Measurements from ENCODE around the gene SYMPK. TPM values are rescaled to one million over a fixed set of nuclear protein-coding genes. Genes with fewer than 3 reads are reported as not detected.

The SYMPK gene
- total RNA-seq, 2 donors from 2014 or later = 41.2 to 44.6 TPM

DNA sequence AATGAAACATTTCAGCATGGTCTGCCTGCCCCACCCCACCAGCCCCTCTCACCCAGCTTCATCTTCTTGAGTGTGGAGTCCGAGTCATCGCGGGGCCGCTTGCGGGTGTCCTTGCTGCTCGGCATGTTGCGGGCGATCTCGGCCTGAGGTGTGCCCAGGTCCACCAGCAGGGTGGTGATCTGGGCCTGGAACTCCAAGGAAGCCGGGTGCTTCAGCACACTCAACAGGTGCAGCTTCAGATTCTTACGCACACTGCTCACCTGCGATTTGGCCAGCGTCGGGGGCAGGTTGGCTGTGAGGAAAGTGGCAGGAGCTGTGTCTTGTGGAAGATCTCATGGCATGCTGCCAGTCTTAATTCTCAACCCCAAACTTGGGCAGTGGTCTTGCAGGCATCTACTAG is 20.7 kb downstream of the SYMPK start:
- DNase-seq (ENCODE audit: low spot score) = peak; percentile 50

GRCh38 chr19:45834970-45835369 is 28.0 kb downstream of the SYMPK start:
- intact Hi-C loops (cut with DNase I) = no loop called here
- peak; percentile 58 for DNase-seq (ENCODE audit: low spot score)

More for the DNA sequence above, 20.7 kb downstream of the SYMPK start:
- intact Hi-C loops (cut with DNase I) = no loop called here

DNA sequence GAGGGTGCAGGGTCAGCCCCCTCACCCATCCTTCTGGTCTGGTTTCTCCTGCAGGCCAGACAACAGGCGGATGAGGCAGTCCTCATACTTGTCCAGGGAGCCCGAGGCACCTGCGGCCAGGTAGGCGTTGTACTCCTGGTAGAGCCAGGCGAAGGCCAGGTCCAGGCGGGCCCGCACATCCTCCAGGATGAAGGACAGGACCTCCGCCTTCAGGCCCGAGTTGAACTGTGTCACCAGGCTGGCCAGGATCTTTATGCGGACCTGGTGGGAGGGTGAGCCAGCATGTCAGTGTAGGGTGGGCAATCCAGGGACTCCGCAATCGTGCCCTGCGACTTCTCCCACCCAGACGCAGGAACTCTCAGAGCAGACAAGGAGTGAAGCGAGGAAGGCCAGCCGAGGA is 34.0 kb downstream of the SYMPK start:
- peak; percentile 72 for DNase-seq (ENCODE audit: low spot score)
- intact Hi-C loops (cut with DNase I) = no loop called here

GRCh38 chr19:45828523-45828922 is 34.4 kb downstream of the SYMPK start:
- intact Hi-C loops (cut with DNase I) = no loop called here

DNA sequence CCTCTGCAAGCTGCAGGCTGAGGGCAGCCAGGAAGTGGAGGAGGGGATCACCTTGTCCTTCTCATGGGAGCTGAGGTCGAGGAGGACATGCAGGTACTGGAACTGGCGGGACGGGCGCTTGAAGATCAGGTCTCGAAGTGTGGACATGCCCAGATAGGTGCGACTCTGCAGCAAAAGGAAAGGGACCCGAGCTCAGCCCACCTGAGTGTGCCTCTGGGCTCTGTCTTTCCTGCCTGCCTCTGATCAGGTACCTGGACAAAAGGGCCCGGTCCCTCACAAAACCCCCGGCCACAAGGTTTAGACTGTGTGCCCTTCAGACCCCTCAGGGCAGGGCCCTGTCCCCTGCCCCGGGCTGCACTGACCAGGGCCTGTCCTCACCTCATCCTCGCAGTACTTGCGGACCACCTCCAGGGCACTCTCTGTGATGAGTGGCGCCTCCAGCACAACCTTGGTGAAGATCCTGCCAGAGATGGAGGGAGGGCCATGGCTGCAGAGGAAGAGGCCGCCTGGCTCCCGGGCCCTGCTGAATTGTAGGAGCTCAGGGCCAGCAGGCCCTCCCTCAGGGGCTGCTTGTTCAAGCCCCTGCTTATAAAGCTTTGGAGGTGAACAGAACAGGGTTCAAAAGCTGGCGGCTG is 35.4 kb downstream of the SYMPK start:
- peak; percentile 65 for DNase-seq (ENCODE audit: low spot score)
- intact Hi-C loops (cut with DNase I) = no loop called here

More at GRCh38 chr19:45828523-45828922, 34.4 kb downstream of the SYMPK start:
- peak; percentile 60 for DNase-seq (ENCODE audit: low spot score)

DNA sequence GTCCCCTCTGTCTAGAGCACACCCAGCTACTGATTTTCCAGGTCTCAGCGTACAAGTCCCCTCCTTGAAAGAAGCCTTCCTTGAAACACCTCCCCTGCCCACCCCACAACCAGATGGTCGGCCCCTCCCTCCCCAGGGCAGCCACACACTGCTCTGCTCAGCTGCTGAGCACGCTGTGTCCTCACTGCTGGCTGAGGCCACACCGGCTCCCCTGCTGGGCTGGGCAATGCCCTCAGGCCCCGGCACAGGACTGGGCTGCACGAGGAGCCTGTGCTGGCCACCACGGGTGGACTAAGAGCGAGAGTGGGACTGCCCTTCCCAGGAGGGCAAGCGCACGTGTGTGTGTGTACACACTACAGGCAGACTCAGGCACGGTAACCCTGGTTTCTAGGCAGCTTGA is 36.0 kb downstream of the SYMPK start:
- DNase-seq (ENCODE audit: low spot score) = peak; percentile 55
- intact Hi-C loops (cut with DNase I) = no loop called here

- intact Hi-C loops (cut with DNase I) = no loop called here
- peak; percentile 68 for DNase-seq (ENCODE audit: low spot score)
These were observed 36.7 kb downstream of the SYMPK start for GRCh38 chr19:45825917-45826893.

DNA sequence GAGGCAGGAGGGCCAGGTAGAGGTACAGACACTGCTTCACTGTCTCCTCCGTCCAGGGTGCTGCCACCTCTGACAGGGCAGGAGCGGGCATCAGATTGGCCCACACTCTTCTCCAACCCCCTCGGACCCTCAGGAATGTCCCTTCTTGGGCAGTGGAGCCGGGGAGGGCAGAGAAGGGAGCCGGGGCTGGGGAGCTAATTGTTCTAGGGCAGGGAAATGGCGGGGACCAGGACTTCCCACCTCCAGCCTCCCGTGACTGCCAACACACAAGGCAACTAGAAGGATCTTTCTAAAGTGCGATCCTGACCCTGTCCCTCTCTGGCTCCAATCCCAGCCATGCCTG is 37.7 kb downstream of the SYMPK start:
- intact Hi-C loops (cut with DNase I) = no loop called here
- no peak for DNase-seq (ENCODE audit: low spot score)

GRCh38 chr19:45824531-45825262 is 38.2 kb downstream of the SYMPK start:
- no peak for DNase-seq (ENCODE audit: low spot score)
- intact Hi-C loops (cut with DNase I) = no loop called here

GRCh38 chr19:45824041-45824471 is 38.9 kb downstream of the SYMPK start:
- no peak for DNase-seq (ENCODE audit: low spot score)
- intact Hi-C loops (cut with DNase I) = no loop called here

DNA sequence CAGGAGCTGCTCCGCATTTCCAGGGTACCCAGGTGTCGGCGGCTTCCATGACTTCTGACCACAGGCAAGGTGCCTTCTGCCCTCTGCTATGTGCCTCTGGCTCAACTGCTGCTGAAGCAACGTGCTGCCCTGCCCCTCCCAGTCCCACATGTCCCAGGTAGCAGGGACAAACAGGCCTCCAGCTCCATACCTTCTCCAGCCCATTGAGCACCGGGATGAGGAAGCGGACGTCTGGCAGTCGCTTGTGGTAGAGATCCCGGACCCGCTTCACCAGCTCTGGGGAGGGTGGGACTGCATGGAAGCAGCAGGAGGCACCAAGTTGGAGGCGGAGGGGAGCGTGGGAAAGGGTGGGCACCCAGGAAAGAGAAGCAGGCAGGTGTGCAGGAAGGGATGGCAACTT is 39.8 kb downstream of the SYMPK start:
- intact Hi-C loops (cut with DNase I) = no loop called here
- DNase-seq (ENCODE audit: low spot score) = no peak

- intact Hi-C loops (cut with DNase I) = no loop called here
- DNase-seq (ENCODE audit: low spot score) = no peak
These were observed 40.2 kb downstream of the SYMPK start for GRCh38 chr19:45822716-45823115.

- intact Hi-C loops (cut with DNase I) = no loop called here
- DNase-seq (ENCODE audit: low spot score) = no peak
These were observed 41.4 kb downstream of the SYMPK start for GRCh38 chr19:45821570-45821969.

- no peak for DNase-seq (ENCODE audit: low spot score)
These were observed 41.8 kb downstream of the SYMPK start for GRCh38 chr19:45821103-45821521.

GRCh38 chr19:45820413-45821102 is 42.4 kb downstream of the SYMPK start:
- intact Hi-C loops (cut with DNase I) = no loop called here
- DNase-seq (ENCODE audit: low spot score) = no peak

More at GRCh38 chr19:45821103-45821521, 41.8 kb downstream of the SYMPK start:
- intact Hi-C loops (cut with DNase I) = no loop called here

DNA sequence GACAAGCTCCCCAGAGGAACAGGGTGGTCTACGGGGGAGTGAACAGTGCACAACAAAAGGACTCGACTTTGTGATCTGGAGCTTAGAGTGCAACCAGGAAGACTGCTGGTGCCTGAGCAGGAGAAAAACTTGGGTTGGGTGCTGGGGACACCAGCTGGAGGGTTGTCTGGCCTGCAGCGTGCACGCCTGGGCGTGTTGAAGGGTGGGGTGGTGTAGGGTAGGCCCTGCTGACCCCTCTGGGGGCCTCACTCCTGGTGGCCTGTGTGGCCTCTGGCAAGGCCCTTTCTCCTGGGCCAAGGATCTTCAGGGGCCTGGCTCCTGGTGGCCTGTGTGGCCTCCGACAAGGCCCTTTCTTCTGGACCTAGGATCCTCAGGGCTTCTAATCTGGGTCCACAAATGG is 43.2 kb downstream of the SYMPK start:
- intact Hi-C loops (cut with DNase I) = no loop called here
- no peak for DNase-seq (ENCODE audit: low spot score)

GRCh38 chr19:45817725-45818301 is 45.1 kb downstream of the SYMPK start:
- intact Hi-C loops (cut with DNase I) = no loop called here
- no peak for DNase-seq (ENCODE audit: low spot score)

DNA sequence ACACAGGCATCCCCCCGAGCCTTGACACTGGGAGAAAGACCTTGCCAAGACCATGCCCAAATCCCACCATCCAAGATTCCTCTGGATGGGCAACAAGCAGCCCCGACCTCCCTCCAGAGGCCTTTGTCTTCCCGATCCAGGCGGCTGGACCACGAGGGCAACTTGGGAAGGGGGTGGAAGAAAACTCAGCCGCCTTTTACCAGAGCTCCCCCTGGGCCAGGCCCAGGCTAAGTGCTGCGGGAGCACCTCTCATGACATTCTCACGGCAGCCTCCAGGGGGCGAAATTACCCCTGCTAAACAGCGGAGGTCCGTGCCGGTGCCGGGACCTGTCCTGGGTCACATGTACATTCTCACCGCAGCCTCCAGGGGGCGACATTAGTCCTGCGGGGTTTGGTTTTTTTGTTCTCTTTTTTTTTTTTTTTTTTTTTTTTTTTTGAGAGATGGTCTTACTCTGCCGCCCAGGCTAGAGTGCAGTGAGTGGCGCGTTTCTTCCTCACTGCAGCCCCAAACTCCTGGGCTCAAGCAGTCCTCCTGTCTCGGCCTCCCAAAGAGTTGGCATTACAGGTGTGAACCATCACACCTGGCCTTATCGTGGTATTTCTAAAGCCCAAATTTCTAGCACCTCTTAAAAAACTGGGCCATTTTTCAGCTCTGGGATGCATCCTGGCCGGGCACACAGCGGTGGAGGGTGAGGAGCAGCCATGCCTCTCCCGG is 45.8 kb downstream of the SYMPK start:
- intact Hi-C loops (cut with DNase I) = no loop called here

More for the DNA sequence above, 45.8 kb downstream of the SYMPK start:
- peak; percentile 98 for DNase-seq (ENCODE audit: low spot score)
